ENCODE results near the gene NPM1.

- no peak for TF ChIP-seq CTCF (IDR thresholded peaks at IDR 0.05)
- no peak for TF ChIP-seq POLR2A (IDR thresholded peaks at IDR 0.05)
- TF ChIP-seq POLR2AphosphoS5 (IDR thresholded peaks at IDR 0.05), result no peak
Observed at GRCh38 chr5:171442287-171443042, 54.8 kb downstream of the NPM1 start.
